ENCODE results near the gene DUSP1. TPM values are rescaled to one million over a fixed set of nuclear protein-coding genes. Genes with fewer than 3 reads are reported as not detected.
"Not testable (repeated sequence)": the region's sequence is repeated elsewhere in the genome, so short reads cannot be mapped to it uniquely, and the experiment has no call there.

Gene DUSP1
- total RNA-seq, 1 donor from 2014 or later, result 67.3 TPM

DNA sequence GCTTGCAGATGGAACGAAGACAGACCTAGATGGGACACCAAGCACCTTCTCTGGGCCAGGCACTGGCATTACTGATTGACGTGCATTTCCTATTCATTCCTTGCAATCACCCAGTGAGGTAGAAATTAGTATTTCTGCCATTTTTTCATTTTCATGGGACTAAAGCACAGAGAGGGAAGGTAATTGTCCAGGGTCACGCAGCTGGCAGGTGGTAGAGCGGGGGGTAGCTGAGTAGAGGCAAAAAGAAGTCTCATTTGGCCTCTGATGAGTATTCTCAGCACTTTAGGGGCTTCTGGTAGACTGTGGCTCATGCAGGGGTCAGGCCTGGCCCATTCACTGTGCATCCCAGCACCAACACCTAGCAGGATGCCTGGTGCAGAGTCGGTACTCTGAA, 19.5 kb upstream of the DUSP1 start:
- Histone ChIP-seq H3K27ac (ENCODE audit: low read depth, low read length) (no peak overlapping the region), H3K4me1 (ENCODE audit: control insufficient read depth in 3 of 3, insufficient read depth in 3 of 3, low read length in 3 of 3) (peaks cover 60 to 66% (median 66%) of the 10 kb centered on the region in 3 donors)

DNA sequence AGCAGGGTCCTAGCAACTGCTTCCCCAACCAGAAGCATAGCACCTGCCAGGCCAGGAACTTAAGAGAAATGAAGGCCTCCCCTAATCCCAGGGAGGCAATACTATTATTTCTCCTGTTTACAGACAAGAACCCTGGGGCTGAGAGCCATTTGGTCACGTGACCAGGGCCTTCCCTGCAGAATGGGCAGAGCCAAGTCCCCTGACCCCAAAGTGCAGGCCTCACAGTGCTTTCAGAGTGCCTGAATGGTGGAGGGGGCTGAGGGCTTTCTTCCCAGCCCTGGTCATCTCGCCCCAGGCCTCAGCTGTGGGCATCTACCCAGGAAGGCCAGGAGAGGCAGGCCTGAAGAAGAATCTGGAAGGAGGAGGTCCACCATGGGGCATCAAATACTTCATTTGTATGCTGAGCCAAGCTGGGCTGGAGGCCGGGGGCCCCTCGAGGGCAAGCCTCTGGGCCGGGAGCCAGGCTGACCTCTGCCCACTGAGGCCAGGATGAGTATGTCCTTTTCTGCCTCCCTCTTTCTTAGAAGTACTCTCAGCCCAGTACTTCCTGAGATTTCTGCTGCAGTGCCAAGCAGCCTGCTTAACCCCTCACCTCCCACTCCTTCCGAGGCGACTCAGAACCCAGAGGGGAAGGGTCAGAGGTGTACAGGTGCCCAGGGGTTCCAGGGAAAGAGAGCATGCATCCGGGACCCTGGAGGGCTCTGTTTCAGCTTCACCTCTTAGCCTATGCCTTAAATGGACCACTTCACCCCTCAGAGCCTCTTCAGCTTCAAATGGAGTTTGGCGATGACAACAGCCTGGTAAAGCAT, 18.9 kb upstream of the DUSP1 start:
- Histone ChIP-seq H3K9ac (ENCODE audit: low read depth in 1 of 3, low read length in 3 of 3) (peak overlapping the region; percentile 18 to 66 (median 57)), H3K27ac (ENCODE audit: low read depth, low read length) (peak overlapping the region; percentile 74), H3K4me1 (ENCODE audit: control insufficient read depth in 3 of 3, insufficient read depth in 3 of 3, low read length in 3 of 3) (peaks cover 54 to 60% (median 60%) of the 10 kb centered on the region in 3 donors), H3K9me3 (ENCODE audit: control insufficient read depth in 3 of 3, low read length in 3 of 3) (no peaks in the 10 kb centered on the region), H3K36me3 (ENCODE audit: control insufficient read depth in 3 of 3, insufficient read depth in 3 of 3, low read length in 3 of 3) (no peaks in the 10 kb centered on the region), H3K27me3 (ENCODE audit: control insufficient read depth in 3 of 3, insufficient read depth in 3 of 3, low read length in 3 of 3) (no peaks in the 10 kb centered on the region), H3K4me3 (ENCODE audit: low read length in 3 of 3) (no peak overlapping the region)

More for the DNA sequence above, 19.5 kb upstream of the DUSP1 start:
- Histone ChIP-seq H3K4me3 (ENCODE audit: low read length in 3 of 3) (no peak overlapping the region), H3K27me3 (ENCODE audit: control insufficient read depth in 3 of 3, insufficient read depth in 3 of 3, low read length in 3 of 3) (no peaks in the 10 kb centered on the region), H3K9me3 (ENCODE audit: control insufficient read depth in 3 of 3, low read length in 3 of 3) (no peaks in the 10 kb centered on the region), H3K36me3 (ENCODE audit: control insufficient read depth in 3 of 3, insufficient read depth in 3 of 3, low read length in 3 of 3) (no peaks in the 10 kb centered on the region), H3K9ac (ENCODE audit: low read depth in 1 of 3, low read length in 3 of 3) (peak overlapping the region in 1 of 3 donors; percentile 66)

DNA sequence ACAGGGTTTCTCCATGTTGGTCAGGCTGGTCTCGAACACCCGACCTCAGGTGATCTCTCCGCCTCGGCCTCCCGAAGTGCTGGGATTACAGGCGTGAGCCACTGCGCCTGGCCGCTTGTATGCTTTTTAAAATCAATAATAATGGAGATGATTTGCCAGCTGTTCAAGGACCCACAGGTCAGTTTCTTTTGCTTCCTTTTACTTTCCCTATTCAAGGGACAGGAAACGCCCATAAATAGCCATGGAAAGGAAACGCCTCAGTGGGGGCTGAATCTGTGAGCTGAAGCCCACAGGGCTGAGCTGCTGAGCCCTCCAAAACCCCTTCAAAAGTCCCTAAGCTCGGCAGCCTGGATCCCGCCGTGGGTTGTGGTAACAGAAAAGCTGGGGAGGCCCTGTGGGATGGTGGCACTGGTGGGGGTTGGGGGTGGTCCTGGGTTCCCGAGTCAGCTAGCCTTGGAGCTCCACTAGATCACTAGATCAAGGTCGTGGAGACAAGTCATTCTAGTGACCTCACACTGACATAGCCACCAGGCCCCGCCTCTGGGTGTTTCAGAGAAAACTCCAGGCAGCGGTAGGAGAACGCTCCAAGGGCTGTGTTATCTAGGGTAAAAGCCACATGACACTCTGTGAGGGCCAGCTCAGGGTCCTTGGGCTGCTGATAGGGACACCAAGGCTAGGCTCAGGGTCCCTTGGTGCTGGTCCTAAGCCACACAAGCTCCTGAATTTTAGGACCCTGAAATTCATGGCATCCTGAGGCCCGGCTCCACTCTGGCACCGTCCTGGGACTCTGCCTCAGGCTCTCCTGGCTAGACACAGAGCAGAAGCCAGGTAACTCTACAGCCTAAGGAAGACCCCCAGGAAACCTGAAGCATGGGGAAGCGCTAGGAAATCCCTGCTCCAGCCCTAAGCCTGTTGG, 18.0 kb upstream of the DUSP1 start:
- H3K9ac ChIP-seq (ENCODE audit: low read depth in 1 of 3, low read length in 3 of 3), result peak overlapping the region; percentile 19 to 66 (median 57)
- no peaks in the 10 kb centered on the region for H3K36me3 ChIP-seq (ENCODE audit: control insufficient read depth in 3 of 3, insufficient read depth in 3 of 3, low read length in 3 of 3)
- no peaks in the 10 kb centered on the region for H3K9me3 ChIP-seq (ENCODE audit: control insufficient read depth in 3 of 3, low read length in 3 of 3)
- H3K27me3 ChIP-seq (ENCODE audit: control insufficient read depth in 3 of 3, insufficient read depth in 3 of 3, low read length in 3 of 3), result no peaks in the 10 kb centered on the region
- peaks cover 47 to 53% (median 53%) of the 10 kb centered on the region in 3 donors for H3K4me1 ChIP-seq (ENCODE audit: control insufficient read depth in 3 of 3, insufficient read depth in 3 of 3, low read length in 3 of 3)
- H3K27ac ChIP-seq (ENCODE audit: low read depth, low read length), result peak overlapping the region; percentile 74
- H3K4me3 ChIP-seq (ENCODE audit: low read length in 3 of 3), result peak overlapping the region in 1 of 3 donors; percentile 5

DNA sequence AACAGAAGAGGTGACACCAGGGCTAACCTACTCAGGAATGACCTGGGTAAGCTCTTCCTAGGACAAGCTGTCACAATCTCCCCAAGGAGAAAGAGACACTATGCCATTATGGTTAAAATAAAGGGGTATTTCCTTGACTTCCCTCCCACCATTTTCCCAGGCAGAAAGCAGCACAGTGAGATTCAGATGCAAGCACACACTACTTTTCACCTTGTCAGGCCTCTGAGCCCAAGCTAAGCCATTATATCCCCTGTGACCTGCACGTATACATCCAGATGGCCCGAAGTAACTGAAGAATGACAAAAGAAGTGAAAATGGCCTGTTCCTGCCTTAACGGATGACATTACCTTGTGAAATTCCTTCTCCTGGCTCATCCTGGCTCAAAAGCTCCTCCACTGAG, 16.5 kb upstream of the DUSP1 start:
- peaks cover 36 to 39% (median 38%) of the 10 kb centered on the region in 3 donors for H3K4me1 ChIP-seq (ENCODE audit: control insufficient read depth in 3 of 3, insufficient read depth in 3 of 3, low read length in 3 of 3)
- not testable (repeated sequence) for H3K36me3 ChIP-seq (ENCODE audit: control insufficient read depth in 3 of 3, insufficient read depth in 3 of 3, low read length in 3 of 3); H3K27ac ChIP-seq (ENCODE audit: low read depth, low read length); H3K9me3 ChIP-seq (ENCODE audit: control insufficient read depth in 3 of 3, low read length in 3 of 3); H3K9ac ChIP-seq (ENCODE audit: low read depth in 1 of 3, low read length in 3 of 3); H3K27me3 ChIP-seq (ENCODE audit: control insufficient read depth in 3 of 3, insufficient read depth in 3 of 3, low read length in 3 of 3); H3K4me3 ChIP-seq (ENCODE audit: low read length in 3 of 3)

DNA sequence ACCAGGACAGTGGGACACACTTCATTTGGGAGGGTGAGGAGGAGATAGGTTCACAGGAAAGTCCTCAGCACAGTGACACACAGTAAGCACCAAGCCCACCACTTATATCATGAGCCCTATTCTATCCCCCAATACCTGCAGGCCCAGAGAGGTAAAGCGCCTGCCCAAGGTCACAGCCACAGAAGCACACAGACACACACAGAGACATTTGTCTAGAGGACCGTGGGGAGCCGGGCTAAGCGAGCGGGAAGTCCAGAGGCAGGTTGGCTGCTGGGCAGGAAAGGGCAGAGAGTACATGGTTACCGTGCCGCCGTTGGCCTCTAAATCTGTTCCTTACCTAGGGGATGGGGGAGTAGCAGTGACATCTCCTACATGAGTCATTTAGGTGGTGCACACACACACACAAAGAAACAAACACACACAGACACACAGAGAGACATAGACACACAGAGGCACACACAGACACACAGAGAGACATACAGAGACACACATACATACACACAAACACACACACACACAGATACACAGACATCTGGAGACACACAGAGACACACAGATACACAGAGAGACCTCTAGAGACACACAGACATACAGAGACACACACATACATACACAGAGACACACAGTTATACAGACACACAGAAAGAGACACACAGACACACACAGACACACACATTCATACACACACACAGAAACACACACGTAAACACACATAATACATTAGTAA, 15.9 kb upstream of the DUSP1 start:
- Histone ChIP-seq H3K36me3 (ENCODE audit: control insufficient read depth in 3 of 3, insufficient read depth in 3 of 3, low read length in 3 of 3) (no peaks in the 10 kb centered on the region), H3K27ac (ENCODE audit: low read depth, low read length) (no peak overlapping the region), H3K27me3 (ENCODE audit: control insufficient read depth in 3 of 3, insufficient read depth in 3 of 3, low read length in 3 of 3) (no peaks in the 10 kb centered on the region), H3K4me3 (ENCODE audit: low read length in 3 of 3) (no peak overlapping the region), H3K4me1 (ENCODE audit: control insufficient read depth in 3 of 3, insufficient read depth in 3 of 3, low read length in 3 of 3) (peaks cover 30 to 33% (median 33%) of the 10 kb centered on the region in 3 donors), H3K9me3 (ENCODE audit: control insufficient read depth in 3 of 3, low read length in 3 of 3) (no peaks in the 10 kb centered on the region), H3K9ac (ENCODE audit: low read depth in 1 of 3, low read length in 3 of 3) (no peak overlapping the region)

DNA sequence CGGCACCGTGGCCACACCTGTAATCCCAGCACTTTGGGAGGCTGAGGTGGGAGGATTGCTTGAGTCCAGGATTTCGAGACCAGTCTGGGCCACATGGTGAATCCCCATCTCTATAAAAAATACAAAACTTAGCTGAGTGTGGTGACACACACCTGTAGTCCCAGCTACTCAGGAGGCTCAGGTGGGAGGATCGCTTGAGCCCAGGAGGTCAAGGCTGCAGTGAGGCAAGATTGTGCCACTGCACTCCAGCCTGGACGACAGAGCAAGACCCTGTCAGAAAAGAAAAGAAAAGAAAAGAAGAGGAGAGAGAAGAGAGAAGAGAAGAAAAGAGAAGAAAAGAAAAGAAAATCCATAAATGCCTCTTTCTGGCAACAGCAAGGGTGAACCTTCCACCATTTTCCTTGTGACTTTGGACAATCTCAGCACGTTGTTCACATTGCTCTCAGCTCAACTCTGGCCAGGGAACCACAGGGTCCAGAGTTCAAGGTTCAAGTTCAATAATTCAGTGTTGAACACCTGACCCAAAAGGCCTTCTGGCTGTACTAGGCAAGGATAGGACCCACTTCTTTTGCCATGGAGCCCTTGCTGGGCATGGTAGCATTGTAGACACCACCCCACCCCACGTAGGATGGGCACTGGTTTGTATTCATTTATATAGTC, 14.6 kb upstream of the DUSP1 start:
- H3K9me3 ChIP-seq (ENCODE audit: control insufficient read depth in 3 of 3, low read length in 3 of 3), result no peaks in the 10 kb centered on the region
- no peaks in the 10 kb centered on the region for H3K27me3 ChIP-seq (ENCODE audit: control insufficient read depth in 3 of 3, insufficient read depth in 3 of 3, low read length in 3 of 3)
- no peak overlapping the region for H3K4me3 ChIP-seq (ENCODE audit: low read length in 3 of 3)
- no peaks in the 10 kb centered on the region for H3K36me3 ChIP-seq (ENCODE audit: control insufficient read depth in 3 of 3, insufficient read depth in 3 of 3, low read length in 3 of 3)
- H3K27ac ChIP-seq (ENCODE audit: low read depth, low read length), result no peak overlapping the region
- H3K4me1 ChIP-seq (ENCODE audit: control insufficient read depth in 3 of 3, insufficient read depth in 3 of 3, low read length in 3 of 3), result peaks cover 17 to 21% (median 20%) of the 10 kb centered on the region in 3 donors
- no peak overlapping the region for H3K9ac ChIP-seq (ENCODE audit: low read depth in 1 of 3, low read length in 3 of 3)

DNA sequence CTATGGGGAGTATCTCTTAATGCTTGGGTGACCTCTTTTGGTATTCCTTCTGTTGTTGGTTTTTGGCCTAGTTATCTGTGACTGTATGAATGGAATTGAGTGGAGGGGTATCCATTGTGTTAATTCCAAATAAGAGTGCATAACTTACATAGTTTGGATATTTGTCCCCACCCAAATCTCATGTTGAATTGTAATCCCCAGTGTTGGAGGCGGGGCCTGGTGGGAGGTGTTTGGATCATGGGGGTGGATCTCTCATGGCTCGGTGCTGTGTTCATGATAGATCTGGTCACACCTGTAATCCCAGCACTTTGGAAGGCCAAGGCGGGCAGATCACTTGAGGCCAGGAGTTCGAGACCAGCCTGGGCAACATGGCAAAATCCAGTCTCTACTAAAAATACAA, 13.2 kb upstream of the DUSP1 start:
- not testable (repeated sequence) for H3K4me1 ChIP-seq (ENCODE audit: control insufficient read depth in 3 of 3, insufficient read depth in 3 of 3, low read length in 3 of 3); H3K36me3 ChIP-seq (ENCODE audit: control insufficient read depth in 3 of 3, insufficient read depth in 3 of 3, low read length in 3 of 3); H3K27me3 ChIP-seq (ENCODE audit: control insufficient read depth in 3 of 3, insufficient read depth in 3 of 3, low read length in 3 of 3); H3K9me3 ChIP-seq (ENCODE audit: control insufficient read depth in 3 of 3, low read length in 3 of 3); H3K9ac ChIP-seq (ENCODE audit: low read depth in 1 of 3, low read length in 3 of 3); H3K4me3 ChIP-seq (ENCODE audit: low read length in 3 of 3); H3K27ac ChIP-seq (ENCODE audit: low read depth, low read length)

DNA sequence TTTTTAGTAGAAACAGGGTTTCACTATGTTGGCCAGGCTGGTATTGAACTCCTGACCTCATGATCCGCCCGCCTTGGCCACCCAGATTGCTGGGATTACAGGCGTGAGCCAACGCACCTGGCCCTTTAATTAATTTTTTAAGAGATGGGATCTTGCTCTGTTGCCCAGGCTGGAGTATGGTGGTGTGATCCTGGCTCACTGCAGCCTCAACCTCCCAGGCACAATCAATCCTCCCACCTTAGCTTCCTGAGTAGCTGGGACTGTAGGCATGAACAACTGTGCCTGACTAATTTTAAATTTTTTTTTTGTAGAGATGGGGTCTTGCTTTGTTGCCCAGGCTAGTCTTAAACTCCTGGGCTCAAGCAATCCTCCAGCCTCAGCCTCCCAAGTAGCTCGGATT, 12.3 kb upstream of the DUSP1 start:
- H3K36me3 ChIP-seq (ENCODE audit: control insufficient read depth in 3 of 3, insufficient read depth in 3 of 3, low read length in 3 of 3); H3K27ac ChIP-seq (ENCODE audit: low read depth, low read length); H3K27me3 ChIP-seq (ENCODE audit: control insufficient read depth in 3 of 3, insufficient read depth in 3 of 3, low read length in 3 of 3); H3K9me3 ChIP-seq (ENCODE audit: control insufficient read depth in 3 of 3, low read length in 3 of 3); H3K4me1 ChIP-seq (ENCODE audit: control insufficient read depth in 3 of 3, insufficient read depth in 3 of 3, low read length in 3 of 3); H3K4me3 ChIP-seq (ENCODE audit: low read length in 3 of 3); H3K9ac ChIP-seq (ENCODE audit: low read depth in 1 of 3, low read length in 3 of 3): not testable (repeated sequence)

DNA sequence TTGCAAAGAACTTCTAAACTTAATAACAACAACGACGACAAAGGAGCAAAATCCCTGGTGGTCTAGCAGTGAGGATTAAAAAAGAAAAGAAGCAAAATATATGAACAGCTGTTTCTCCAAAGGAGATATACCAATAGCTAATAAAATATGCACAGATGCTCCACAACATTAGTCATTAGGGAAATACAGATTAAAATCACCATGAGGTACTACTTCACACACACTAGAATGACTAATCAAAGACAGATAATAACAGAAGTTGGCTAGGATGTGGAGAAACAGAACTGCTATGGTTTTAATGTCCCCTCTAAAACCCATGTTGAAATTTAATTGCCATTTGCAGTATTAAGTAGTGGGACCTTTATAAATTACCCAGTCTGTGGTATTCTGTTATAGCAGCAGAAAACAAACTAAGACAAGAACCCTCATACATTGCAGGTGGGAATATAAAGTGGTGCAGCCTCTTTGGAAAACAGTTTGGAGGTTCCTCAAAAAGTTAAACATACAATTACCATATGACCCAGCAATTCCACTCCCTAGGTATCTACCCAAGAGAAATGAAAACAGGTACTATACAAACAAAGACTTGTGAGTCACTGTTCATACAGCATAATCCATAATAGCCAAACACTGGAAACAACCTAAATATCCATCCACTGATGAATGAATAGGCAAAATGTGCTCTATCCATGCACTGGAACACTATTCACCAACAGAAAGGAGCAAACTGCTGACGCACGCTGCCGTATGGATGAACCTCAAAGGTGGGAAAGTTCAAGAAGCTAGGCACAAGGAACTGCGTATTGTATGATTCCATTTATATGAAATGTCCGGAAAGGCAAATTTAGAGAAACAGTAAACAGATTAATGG, 11.4 kb upstream of the DUSP1 start:
- Histone ChIP-seq H3K27me3 (ENCODE audit: control insufficient read depth in 3 of 3, insufficient read depth in 3 of 3, low read length in 3 of 3) (no peaks in the 10 kb centered on the region), H3K27ac (ENCODE audit: low read depth, low read length) (no peak overlapping the region), H3K4me1 (ENCODE audit: control insufficient read depth in 3 of 3, insufficient read depth in 3 of 3, low read length in 3 of 3) (peaks cover 0 to 9% (median 4%) of the 10 kb centered on the region in 3 donors), H3K9ac (ENCODE audit: low read depth in 1 of 3, low read length in 3 of 3) (no peak overlapping the region), H3K4me3 (ENCODE audit: low read length in 3 of 3) (no peak overlapping the region), H3K36me3 (ENCODE audit: control insufficient read depth in 3 of 3, insufficient read depth in 3 of 3, low read length in 3 of 3) (no peaks in the 10 kb centered on the region), H3K9me3 (ENCODE audit: control insufficient read depth in 3 of 3, low read length in 3 of 3) (no peaks in the 10 kb centered on the region)
